Thoracic aorta (tissue), 2 donors: ENCODE data around the gene FHIT. TPM values are rescaled to one million over a fixed set of nuclear protein-coding genes. Genes with fewer than 3 reads are reported as not detected.

ENCODE experiments used
- ATAC-seq: fragments of 150-250 bp; one replicate; pipeline ENCODE4 v1.8.0; 2017; ENCODE audit warnings: low read depth; ENCODE audit not compliant: insufficient number of reproducible peaks, low FRiP score
- DNase-seq: peaks from one replicate; pipeline ENCODE4 v3.0.0-alpha.2; 2020; ENCODE audit warnings: low spot score
- H3K27ac ChIP-seq, 2 donors: fragments of 200-600 bp; sonication (generic); 1 replicate in 1 of 2; 2 replicates in 1 of 2; pipeline ENCODE4 v1.5.1; 2016; ENCODE audit warnings: mild to moderate bottlenecking in 2 of 2, moderate library complexity in 2 of 2
- H3K27me3 ChIP-seq: fragments of 200-600 bp; sonication (generic); replicated peaks from 2 replicates; pipeline ENCODE4 v1.6.0; 2016; ENCODE audit warnings: mild to moderate bottlenecking; ENCODE audit not compliant: insufficient read depth
- H3K36me3 ChIP-seq: fragments of 200-600 bp; sonication (generic); one replicate; pipeline ENCODE4 v1.5.1; 2016
- H3K4me1 ChIP-seq, 2 donors: fragments of 200-600 bp; sonication (generic); 1 replicate in 1 of 2; 2 replicates in 1 of 2; pipeline versions ENCODE4 v1.5.1 to v1.6.0; 2016; ENCODE audit warnings: low read depth in 2 of 2, mild to moderate bottlenecking in 1 of 2; ENCODE audit not compliant: control insufficient read depth in 1 of 2
- H3K4me3 ChIP-seq: fragments of 200-600 bp; sonication (generic); 2 replicates; pipeline ENCODE4 v1.5.1; 2016; ENCODE audit warnings: mild to moderate bottlenecking
- H3K9me3 ChIP-seq: fragments of 200-600 bp; sonication (generic); 2 replicates; pipeline ENCODE4 v1.5.1; 2016
- total RNA-seq, 2 donors: library from RNA; depleted of rRNA; stranded (reverse); fragments of >200 nt; gene quantifications; one replicate each; pipeline versions ENCODE4 v1.1.0 to v1.2.3, GENCODE V29; 2016
- TF ChIP-seq, protein P1 (sequence below): fragments of 200-600 bp; sonication (generic); IDR thresholded peaks from one replicate; pipeline ENCODE4 v1.5.1; 2019; ENCODE audit warnings: antibody characterized with exemption

The FHIT gene
- total RNA-seq, 2 donors from 2014 or later: 2.0 to 2.3 TPM

DNA sequence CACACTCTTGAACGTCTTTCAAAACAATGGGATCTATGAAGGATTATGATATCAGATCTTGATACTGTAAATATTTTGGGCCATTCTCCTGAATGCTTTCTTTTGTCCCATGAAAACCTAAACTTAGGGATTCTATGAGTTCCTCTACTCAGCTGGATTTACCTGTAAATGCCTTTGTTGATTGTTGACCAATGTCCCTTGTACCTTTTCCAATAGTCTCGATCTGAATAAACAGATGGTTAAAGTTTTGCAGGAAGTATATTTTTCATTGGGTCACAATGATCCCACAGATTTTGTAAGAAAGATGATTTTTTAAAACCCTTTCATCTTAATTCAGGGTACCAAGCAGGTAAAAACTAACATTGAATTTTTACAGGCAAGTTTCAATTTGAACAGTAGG lies 634.1 kb downstream of the FHIT start:
- no peaks in the 10 kb centered on the region for H3K4me1 ChIP-seq
- H3K36me3 ChIP-seq: no peaks in the 10 kb centered on the region
- no peak overlapping the region for H3K27ac ChIP-seq
- H3K9me3 ChIP-seq: no peaks in the 10 kb centered on the region
- DNase-seq (no peak), ATAC-seq (no peak)
- TF ChIP-seq, protein P1, sequence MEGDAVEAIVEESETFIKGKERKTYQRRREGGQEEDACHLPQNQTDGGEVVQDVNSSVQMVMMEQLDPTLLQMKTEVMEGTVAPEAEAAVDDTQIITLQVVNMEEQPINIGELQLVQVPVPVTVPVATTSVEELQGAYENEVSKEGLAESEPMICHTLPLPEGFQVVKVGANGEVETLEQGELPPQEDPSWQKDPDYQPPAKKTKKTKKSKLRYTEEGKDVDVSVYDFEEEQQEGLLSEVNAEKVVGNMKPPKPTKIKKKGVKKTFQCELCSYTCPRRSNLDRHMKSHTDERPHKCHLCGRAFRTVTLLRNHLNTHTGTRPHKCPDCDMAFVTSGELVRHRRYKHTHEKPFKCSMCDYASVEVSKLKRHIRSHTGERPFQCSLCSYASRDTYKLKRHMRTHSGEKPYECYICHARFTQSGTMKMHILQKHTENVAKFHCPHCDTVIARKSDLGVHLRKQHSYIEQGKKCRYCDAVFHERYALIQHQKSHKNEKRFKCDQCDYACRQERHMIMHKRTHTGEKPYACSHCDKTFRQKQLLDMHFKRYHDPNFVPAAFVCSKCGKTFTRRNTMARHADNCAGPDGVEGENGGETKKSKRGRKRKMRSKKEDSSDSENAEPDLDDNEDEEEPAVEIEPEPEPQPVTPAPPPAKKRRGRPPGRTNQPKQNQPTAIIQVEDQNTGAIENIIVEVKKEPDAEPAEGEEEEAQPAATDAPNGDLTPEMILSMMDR: no peak
- H3K27me3 ChIP-seq: no peaks in the 10 kb centered on the region
- no peak overlapping the region for H3K4me3 ChIP-seq

DNA sequence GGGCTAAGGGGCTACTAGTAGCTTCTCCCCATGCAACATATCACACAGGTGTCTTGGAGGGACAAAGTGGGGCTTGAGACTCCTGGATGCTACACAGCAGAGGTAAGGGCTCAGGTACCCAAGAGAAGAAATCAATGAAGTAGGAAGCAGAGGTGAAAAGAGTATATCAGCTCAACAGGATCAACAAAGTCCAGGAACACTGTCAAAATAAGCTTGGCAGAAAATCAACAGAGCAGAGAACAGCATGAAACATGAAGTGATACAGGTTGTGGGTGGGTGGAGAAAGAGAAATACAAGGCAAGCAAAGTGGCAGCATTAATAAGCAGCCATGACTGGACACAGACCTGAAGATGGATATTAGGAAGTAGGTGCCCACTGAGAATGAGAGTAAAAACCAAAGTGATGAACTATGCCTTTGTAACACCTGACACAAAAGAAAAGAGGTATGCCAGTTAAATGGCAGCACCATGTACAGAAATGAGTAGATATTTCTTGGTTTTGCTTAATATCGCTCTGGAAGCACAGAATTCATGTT lies 637.4 kb downstream of the FHIT start:
- ATAC-seq (no peak), DNase-seq (no peak)
- TF ChIP-seq, protein P1: no peak
- H3K9me3 ChIP-seq: no peaks in the 10 kb centered on the region
- no peaks in the 10 kb centered on the region for H3K36me3 ChIP-seq
- no peak overlapping the region for H3K27ac ChIP-seq
- peaks cover 0 to 13% of the 10 kb centered on the region in 2 donors for H3K4me1 ChIP-seq
- H3K27me3 ChIP-seq: no peaks in the 10 kb centered on the region
- no peak overlapping the region for H3K4me3 ChIP-seq

DNA sequence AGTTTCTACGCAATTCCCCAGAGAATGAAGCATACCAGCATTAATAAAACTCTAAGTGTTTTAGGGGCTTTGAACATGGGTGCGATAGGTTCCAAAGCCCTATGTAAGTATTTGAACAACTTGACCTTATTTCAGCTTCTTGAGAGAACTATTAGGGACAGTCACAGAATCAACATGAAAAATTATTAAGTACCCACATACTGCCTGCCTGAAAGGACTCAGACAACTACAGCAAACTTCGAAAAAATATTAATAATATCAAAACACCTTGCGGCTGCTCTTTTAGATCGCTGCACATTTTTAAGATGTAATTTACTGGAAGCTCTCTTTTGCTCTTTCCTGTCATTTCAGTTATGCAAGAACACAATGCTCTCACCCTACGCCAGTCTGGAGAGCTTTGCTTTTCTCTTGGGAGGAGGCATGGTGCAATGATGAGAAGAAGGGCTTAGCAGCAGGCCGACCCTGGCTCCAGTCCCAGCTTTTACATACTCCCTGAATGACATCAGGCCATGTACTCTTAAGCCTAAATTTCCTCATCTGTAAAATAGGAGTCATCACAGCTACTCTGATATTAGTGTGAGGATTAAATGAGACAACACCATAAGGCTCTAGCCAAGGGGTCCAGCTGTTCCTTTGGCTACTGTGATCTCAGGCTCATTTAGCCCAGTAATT lies 640.7 kb downstream of the FHIT start:
- TF ChIP-seq, protein P1: no peak
- H3K9me3 ChIP-seq: no peaks in the 10 kb centered on the region
- DNase-seq: peak; percentile 42

DNA sequence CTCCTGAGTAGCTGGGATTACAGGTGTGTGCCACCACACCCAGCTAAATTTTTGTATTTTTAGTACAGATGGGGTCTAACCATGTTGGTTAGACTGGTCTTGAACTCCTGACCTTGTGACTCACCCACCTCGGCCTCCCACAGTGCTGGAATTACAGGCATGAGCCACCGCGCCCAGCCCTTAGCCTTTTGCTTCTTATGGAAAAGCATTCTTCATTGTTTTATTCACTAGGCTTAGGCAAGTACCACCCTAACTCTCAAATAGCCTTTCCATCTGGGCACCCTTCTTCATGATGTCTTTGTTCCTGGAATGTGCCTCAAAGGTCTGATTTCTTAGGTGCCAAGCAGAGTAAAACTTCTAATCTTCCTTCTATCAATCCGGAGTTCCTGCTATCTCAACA lies 641.8 kb downstream of the FHIT start:
- TF ChIP-seq, protein P1: no peak
- no peaks in the 10 kb centered on the region for H3K36me3 ChIP-seq
- H3K4me3 ChIP-seq: no peak overlapping the region
- DNase-seq (no peak), ATAC-seq (no peak)
- no peaks in the 10 kb centered on the region for H3K9me3 ChIP-seq
- no peak overlapping the region for H3K27ac ChIP-seq
- H3K27me3 ChIP-seq: no peaks in the 10 kb centered on the region
- peaks cover 0 to 13% of the 10 kb centered on the region in 2 donors for H3K4me1 ChIP-seq

More for the DNA sequence above, 640.7 kb downstream of the FHIT start:
- Histone ChIP-seq H3K36me3 (no peaks in the 10 kb centered on the region), H3K4me3 (no peak overlapping the region), H3K27ac (no peak overlapping the region), H3K27me3 (no peaks in the 10 kb centered on the region), H3K4me1 (peaks cover 0 to 13% of the 10 kb centered on the region in 2 donors)
- no peak for ATAC-seq

DNA sequence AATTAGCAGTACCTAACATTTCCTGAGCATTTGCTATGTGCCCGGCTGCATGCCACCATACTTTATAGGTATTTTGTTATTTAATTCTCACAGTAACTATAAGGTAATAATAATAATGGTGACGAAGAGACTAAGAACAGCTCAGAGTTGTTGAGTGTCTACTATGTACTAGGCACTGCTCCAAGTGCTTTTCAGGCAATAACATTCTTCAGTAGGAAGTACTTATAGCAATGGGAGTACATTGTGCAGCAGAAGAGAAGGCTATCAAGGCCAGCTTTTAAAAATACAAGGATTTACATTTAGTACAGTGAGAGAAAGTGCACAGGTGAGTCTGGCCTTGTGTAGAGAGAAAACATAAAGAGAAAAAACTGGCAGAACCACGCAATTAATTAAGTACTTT lies 647.4 kb downstream of the FHIT start:
- no peaks in the 10 kb centered on the region for H3K27me3 ChIP-seq
- no peak overlapping the region for H3K4me3 ChIP-seq
- H3K36me3 ChIP-seq: no peaks in the 10 kb centered on the region
- H3K9me3 ChIP-seq: no peaks in the 10 kb centered on the region
- ATAC-seq: no peak
- TF ChIP-seq, protein P1: no peak
- H3K4me1 ChIP-seq: no peaks in the 10 kb centered on the region
- DNase-seq: no peak
- H3K27ac ChIP-seq: no peak overlapping the region
